Anterior cingulate cortex (tissue), 58 donors: Measurements from ENCODE around the gene GFRA1.
A peak's percentile ranks its signal among the peaks of the same experiment; 100 is the strongest.

ENCODE experiments used
- DNase-seq, 58 donors: peaks; one replicate each; lab custom pipeline; 2025; lab: John Stamatoyannopoulos, UW

The GFRA1 gene, protein sequence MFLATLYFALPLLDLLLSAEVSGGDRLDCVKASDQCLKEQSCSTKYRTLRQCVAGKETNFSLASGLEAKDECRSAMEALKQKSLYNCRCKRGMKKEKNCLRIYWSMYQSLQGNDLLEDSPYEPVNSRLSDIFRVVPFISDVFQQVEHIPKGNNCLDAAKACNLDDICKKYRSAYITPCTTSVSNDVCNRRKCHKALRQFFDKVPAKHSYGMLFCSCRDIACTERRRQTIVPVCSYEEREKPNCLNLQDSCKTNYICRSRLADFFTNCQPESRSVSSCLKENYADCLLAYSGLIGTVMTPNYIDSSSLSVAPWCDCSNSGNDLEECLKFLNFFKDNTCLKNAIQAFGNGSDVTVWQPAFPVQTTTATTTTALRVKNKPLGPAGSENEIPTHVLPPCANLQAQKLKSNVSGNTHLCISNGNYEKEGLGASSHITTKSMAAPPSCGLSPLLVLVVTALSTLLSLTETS

DNA sequence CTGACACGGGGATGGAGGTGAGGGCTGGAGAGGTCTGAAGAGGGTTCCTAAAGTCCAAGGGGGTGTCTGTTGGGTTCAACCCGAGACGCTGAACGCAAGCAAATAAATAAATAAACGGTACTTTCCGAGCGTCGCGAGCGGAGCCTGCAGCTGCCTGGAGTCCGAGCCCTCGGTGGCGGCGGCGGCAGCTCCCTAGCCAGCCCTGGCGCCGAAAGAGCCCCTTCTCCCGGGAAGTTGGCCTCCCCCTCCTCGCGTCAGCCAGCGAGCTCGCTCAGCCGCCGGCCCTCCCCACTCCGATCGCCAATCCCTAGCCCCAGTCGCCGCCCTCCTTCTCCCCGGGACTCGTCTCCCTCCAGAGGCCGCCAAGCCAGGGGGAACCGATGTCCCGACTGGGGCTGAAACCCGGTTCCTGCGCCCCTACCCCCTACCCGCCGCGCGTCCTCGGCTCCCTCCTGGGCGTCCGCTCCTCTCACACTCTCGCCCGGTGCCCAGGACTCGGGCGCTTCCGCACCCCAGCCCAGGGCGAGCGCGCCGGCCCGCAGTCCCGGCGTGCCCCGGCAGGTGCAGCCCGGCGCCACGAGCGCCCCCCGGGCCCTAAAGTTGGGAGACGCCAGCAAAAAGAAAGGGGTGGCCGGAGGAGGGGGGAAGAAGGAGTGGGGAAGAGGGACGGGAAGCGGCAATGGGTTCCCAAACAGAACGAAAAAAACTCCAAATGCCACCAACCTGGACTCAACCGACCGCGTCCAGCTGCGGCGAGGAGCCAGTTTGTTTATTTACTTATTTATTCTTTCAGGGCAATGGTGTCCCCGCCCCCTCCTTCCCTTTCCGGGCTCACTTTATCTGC, at the start of gene GFRA1:
Gene GFRA1, minus strand, starts transcription at position 767 of the 844 bp plus-strand sequence. CDS start 1,177 bp downstream, outside the sequence.
- DNase-seq, result peak in 9 of 58 donors; percentile 12 to 66 (median 23)

GRCh38 chr10:116316503-116316902, 43.5 kb upstream of the GFRA1 start:
- DNase-seq, result no peak

DNA sequence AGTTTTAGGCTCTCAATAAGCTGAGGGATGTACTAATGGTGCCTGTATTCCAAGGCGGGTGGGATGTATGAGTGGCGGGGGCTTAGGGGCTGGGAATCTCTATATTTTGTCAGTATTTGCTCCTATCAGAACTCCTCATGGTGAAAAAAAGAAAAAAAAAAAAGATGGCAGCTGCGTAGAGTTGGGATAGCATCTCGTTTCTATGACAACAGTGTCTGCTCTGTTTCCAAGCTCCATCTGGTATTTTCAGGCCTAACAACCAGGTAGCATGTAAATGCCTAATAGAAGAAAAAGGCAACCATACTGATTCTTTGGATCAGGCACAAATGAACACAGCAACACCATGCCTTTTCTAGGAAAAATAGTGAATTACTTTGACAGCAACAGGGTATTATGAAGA, 39.5 kb upstream of the GFRA1 start:
- DNase-seq, result no peak

- DNase-seq, result no peak
These were observed 38.9 kb upstream of the GFRA1 start for GRCh38 chr10:116311706-116312490.

GRCh38 chr10:116311016-116311415, 38.0 kb upstream of the GFRA1 start:
- DNase-seq, result no peak

GRCh38 chr10:116307455-116307854, 34.4 kb upstream of the GFRA1 start:
- no peak for DNase-seq

DNA sequence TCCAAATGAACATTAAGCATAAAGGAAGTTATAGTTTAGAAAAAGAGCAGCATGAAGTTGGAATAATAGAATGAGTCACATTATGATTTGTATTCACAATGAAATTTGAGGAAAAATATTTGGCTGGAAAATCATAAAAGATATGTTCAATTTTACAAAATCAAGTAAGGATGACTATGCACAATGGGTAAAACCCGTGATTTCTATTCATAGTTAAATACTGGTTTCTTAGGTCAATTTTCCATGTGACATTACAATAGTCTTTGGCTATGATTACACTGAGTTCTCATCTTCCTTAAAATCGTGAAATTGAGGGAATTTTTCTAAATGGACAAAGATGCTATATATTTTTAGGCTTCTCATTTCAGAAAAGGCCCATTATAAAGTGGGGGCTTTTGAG, 33.8 kb upstream of the GFRA1 start:
- no peak for DNase-seq

DNA sequence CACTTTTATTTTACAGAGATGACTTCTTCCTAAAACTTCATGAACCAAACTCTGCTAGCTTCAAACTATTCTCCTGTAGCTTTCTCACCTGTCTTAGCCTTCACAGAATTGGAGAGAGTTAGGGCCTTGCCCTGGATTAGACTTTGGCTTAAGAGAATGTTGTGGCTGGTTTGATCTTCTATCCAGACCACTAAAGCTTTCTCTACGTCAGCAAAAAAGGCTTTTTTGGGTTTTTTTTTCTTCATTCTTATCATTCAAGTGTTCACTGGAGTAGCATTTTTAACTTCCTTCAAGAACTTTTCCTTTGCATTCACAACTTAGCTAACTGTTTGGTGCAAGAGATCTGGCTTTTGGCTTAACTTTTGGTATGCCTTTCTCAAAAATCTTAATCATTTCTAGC, 31.9 kb upstream of the GFRA1 start:
- no peak for DNase-seq

DNA sequence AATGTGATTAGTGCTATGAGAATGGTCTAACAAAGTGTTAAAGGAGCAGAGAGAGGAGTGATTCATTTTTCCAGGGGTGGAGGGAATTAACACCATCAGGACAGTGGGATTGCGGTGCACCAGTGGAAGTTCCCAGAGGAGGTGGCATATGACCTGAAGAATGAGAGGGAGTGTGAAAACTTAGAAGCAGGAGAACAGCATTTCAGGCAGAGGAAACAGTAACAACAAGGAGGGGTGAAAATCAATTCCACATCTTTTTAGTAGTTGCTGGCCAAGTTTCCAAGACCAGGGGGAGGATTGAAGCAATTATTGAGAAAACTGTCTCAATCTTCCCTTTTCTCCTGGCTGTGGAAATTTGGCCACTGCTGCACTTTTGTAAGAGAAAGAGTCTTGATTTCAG, 27.5 kb upstream of the GFRA1 start:
- DNase-seq, result no peak

DNA sequence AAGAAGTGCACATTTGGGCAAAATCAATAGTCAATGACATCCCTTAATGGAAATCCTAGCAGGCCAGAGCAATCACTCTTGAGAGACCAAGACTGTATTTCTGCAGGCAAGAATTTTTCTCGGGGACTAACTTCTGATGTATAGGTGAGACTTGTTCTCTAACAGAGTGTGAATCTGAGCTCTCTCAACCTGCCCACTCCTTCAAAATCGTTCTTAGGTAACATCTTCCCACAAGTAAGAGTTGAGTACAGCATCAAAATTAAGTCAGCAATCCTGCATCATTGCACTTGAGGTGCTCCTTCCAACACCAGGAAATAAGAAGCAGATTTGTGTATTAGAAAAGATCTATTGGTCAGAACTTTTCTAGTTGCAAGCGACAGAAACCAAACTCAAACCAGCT, 25.6 kb upstream of the GFRA1 start:
- no peak for DNase-seq

DNA sequence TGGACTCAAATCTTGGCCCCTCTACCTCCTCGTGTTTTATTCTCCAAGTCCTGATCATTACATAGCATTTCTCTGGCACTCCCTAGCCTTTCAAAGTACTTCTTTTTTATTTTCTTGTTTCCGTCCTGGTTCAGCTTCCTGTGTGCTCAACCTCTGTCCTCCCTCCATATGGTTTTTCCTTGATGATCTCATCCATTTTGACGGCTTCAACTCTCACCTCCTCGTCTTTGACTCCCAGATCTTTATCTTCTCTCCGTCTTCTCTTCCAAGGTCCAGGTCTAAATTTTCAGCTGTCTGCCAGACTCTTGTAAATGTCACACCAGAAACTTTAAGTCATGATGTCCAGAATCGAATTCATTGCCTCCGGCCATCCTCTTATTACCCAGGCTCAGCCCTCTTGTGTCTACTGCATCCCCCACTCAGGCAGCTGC, 23.3 kb upstream of the GFRA1 start:
- no peak for DNase-seq

DNA sequence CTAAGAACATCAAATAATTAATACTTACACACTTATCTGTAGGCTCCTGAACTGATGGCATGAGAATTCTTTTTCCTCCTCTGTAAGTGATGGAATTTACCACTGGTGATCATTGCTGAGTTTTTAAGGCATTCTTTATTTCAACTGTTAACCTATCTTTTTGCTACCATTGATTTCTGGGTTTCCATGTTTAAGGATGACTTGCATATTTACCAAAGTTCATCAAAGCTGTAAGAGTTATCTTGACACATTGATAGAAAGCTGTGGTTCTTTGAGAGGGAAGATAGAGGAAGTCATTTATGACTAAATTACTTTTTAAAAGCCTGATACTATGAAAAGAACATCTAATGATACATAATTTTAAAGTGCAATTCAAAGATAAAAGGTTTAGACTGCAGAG, 19.5 kb upstream of the GFRA1 start:
- no peak for DNase-seq

DNA sequence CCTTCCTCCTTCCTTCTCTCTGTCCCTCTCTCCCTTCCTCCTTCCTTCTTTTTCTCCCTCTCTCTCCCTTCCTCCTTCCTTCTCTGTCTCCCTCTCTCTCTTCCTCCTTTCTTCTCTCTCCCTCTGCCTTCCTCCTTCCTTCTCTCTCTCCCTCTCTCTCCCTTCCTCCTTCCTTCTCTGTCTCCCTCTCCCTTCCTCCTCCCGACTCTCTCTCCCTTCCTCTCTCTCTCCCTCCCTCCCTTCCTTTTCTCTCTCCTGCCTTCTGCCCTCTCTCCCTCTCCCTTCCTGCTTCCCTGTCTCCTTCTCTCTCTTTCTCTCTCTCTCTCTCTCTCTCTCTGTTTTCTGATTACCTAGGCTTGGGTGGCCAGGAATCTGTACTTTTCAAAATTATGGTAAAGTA, 16.6 kb upstream of the GFRA1 start:
- DNase-seq, result no peak

- peak in 13 of 58 donors; percentile 4 to 57 (median 18) for DNase-seq
These were observed 15.0 kb upstream of the GFRA1 start for GRCh38 chr10:116287906-116288501.

DNA sequence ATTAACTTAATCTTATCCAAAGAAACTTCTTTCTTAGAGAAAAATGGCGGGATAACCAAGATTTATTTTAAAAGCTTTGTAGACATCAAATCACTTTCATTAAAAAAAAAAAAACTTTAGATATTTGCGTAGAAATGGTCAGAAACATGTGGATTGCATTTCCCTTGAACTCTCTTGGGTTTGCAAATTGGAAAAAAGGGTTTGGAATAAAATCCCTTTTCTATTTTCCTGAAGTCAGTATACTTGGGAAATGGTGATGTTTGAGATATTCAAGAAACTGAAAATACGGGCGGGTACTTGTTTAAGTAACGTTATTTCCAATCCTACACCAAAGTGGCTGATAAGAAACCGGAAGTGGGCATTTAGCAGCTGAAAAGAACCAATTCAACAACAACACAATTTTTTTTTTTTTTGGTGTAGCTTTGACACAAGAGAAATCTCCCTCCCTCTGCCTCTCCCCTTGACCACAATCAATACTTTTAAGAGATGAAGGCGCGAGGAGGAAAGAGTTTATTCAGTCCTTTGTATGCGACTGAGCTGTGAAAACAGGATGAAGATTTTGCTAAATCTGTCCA, 13.7 kb upstream of the GFRA1 start:
- no peak for DNase-seq

GRCh38 chr10:116281775-116282174, 8.8 kb upstream of the GFRA1 start:
- no peak for DNase-seq

DNA sequence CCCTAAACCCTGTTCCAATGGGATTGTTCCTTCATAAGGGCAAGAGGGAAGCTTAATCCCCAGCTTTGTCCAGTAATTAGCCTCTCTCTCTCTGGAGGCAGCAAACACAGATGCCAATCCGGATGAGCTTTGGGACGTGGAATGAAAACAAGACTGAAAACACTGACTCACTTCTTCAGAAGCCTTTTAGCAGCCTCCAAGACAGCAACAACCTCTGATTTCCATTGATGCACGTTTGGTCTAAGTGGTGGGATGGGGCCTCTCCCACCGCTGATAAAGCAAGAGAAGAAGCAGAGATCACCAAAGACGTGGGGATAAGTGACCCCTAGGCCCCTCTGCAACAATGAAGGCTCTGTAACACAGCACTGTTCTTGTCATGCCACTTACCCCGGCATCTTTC, 5.8 kb upstream of the GFRA1 start:
- DNase-seq, result no peak

GRCh38 chr10:116276981-116277380, 4.0 kb upstream of the GFRA1 start:
- no peak for DNase-seq

GRCh38 chr10:116274064-116274904, 1.3 kb upstream of the GFRA1 start:
- DNase-seq, result peak in 9 of 58 donors; percentile 12 to 51 (median 22)
